ENCODE measurements around the gene SNX9.

The SNX9 gene

GRCh38 chr6:157861184-157861583 lies 38.1 kb downstream of the SNX9 start:
- DNase-seq: no peak

GRCh38 chr6:157861814-157862213 lies 38.8 kb downstream of the SNX9 start:
- DNase-seq: no peak

GRCh38 chr6:157862706-157863105 lies 39.7 kb downstream of the SNX9 start:
- no peak for DNase-seq

- DNase-seq: no peak
Measured at GRCh38 chr6:157864185-157864761, 41.2 kb downstream of the SNX9 start.

GRCh38 chr6:157865249-157865648 lies 42.2 kb downstream of the SNX9 start:
- no peak for DNase-seq

- no peak for DNase-seq
Measured at GRCh38 chr6:157867155-157867559, 44.1 kb downstream of the SNX9 start.

- DNase-seq: no peak
Measured at GRCh38 chr6:157867981-157868380, 44.9 kb downstream of the SNX9 start.

- no peak for DNase-seq
Measured at GRCh38 chr6:157868835-157869234, 45.8 kb downstream of the SNX9 start.

- DNase-seq: no peak
Measured at GRCh38 chr6:157869673-157870302, 46.7 kb downstream of the SNX9 start.

- DNase-seq: peak; percentile 85
Measured at GRCh38 chr6:157873735-157874344, 50.8 kb downstream of the SNX9 start.

- no peak for DNase-seq
Measured at GRCh38 chr6:157877149-157877548, 54.1 kb downstream of the SNX9 start.

GRCh38 chr6:157877573-157878438 lies 54.8 kb downstream of the SNX9 start:
- no peak for DNase-seq

GRCh38 chr6:157879034-157879872 lies 56.2 kb downstream of the SNX9 start:
- DNase-seq: no peak

- no peak for DNase-seq
Measured at GRCh38 chr6:157879873-157880254, 56.8 kb downstream of the SNX9 start.

GRCh38 chr6:157880534-157880933 lies 57.5 kb downstream of the SNX9 start:
- no peak for DNase-seq

GRCh38 chr6:157881342-157881741 lies 58.3 kb downstream of the SNX9 start:
- DNase-seq: no peak

- DNase-seq: no peak
Measured at GRCh38 chr6:157884756-157885155, 61.7 kb downstream of the SNX9 start.

GRCh38 chr6:157885211-157885788 lies 62.3 kb downstream of the SNX9 start:
- peak; percentile 64 for DNase-seq

- no peak for DNase-seq
Measured at GRCh38 chr6:157885876-157886275, 62.8 kb downstream of the SNX9 start.

- DNase-seq: no peak
Measured at GRCh38 chr6:157887892-157888291, 64.8 kb downstream of the SNX9 start.

- DNase-seq: no peak
Measured at GRCh38 chr6:157891544-157892362, 68.7 kb downstream of the SNX9 start.
